Measurements from ENCODE around the gene PSAPL1.

The PSAPL1 gene

GRCh38 chr4:7434766-7435150, at the start of gene PSAPL1:
Gene PSAPL1, minus strand, starts transcription at chr4:7434930. Its CDS starts 51 bp downstream, at chr4:7434879.
- DNase-seq (ENCODE audit: low read depth): peak; percentile 41

GRCh38 chr4:7481227-7481626, 46.5 kb upstream of the PSAPL1 start:
- DNase-seq (ENCODE audit: low read depth): no peak

- DNase-seq (ENCODE audit: low read depth): no peak
These were observed 45.7 kb upstream of the PSAPL1 start for GRCh38 chr4:7480423-7480822.

- DNase-seq (ENCODE audit: low read depth): no peak
These were observed 43.9 kb upstream of the PSAPL1 start for GRCh38 chr4:7478665-7479064.

- no peak for DNase-seq (ENCODE audit: low read depth)
These were observed 43.0 kb upstream of the PSAPL1 start for GRCh38 chr4:7477695-7478094.

GRCh38 chr4:7476820-7477219, 42.1 kb upstream of the PSAPL1 start:
- DNase-seq (ENCODE audit: low read depth): no peak

GRCh38 chr4:7475207-7475606, 40.5 kb upstream of the PSAPL1 start:
- no peak for DNase-seq (ENCODE audit: low read depth)

- DNase-seq (ENCODE audit: low read depth): no peak
These were observed 39.6 kb upstream of the PSAPL1 start for GRCh38 chr4:7474320-7474719.

GRCh38 chr4:7473081-7473480, 38.4 kb upstream of the PSAPL1 start:
- no peak for DNase-seq (ENCODE audit: low read depth)

- no peak for DNase-seq (ENCODE audit: low read depth)
These were observed 37.8 kb upstream of the PSAPL1 start for GRCh38 chr4:7472442-7473013.

GRCh38 chr4:7470522-7471128, 35.9 kb upstream of the PSAPL1 start:
- no peak for DNase-seq (ENCODE audit: low read depth)

- no peak for DNase-seq (ENCODE audit: low read depth)
These were observed 35.4 kb upstream of the PSAPL1 start for GRCh38 chr4:7470111-7470510.

GRCh38 chr4:7469023-7469422, 34.3 kb upstream of the PSAPL1 start:
- no peak for DNase-seq (ENCODE audit: low read depth)

GRCh38 chr4:7467471-7467870, 32.7 kb upstream of the PSAPL1 start:
- DNase-seq (ENCODE audit: low read depth): no peak

GRCh38 chr4:7466904-7467303, 32.2 kb upstream of the PSAPL1 start:
- DNase-seq (ENCODE audit: low read depth): no peak

- no peak for DNase-seq (ENCODE audit: low read depth)
These were observed 31.5 kb upstream of the PSAPL1 start for GRCh38 chr4:7466215-7466614.

GRCh38 chr4:7465017-7465416, 30.3 kb upstream of the PSAPL1 start:
- no peak for DNase-seq (ENCODE audit: low read depth)

- no peak for DNase-seq (ENCODE audit: low read depth)
These were observed 29.5 kb upstream of the PSAPL1 start for GRCh38 chr4:7464259-7464655.

GRCh38 chr4:7463566-7464258, 29.0 kb upstream of the PSAPL1 start:
- no peak for DNase-seq (ENCODE audit: low read depth)

GRCh38 chr4:7462509-7462971, 27.8 kb upstream of the PSAPL1 start:
- no peak for DNase-seq (ENCODE audit: low read depth)

GRCh38 chr4:7461230-7461629, 26.5 kb upstream of the PSAPL1 start:
- DNase-seq (ENCODE audit: low read depth): no peak

GRCh38 chr4:7460566-7460965, 25.8 kb upstream of the PSAPL1 start:
- no peak for DNase-seq (ENCODE audit: low read depth)

- DNase-seq (ENCODE audit: low read depth): no peak
These were observed 24.7 kb upstream of the PSAPL1 start for GRCh38 chr4:7459471-7459870.

- no peak for DNase-seq (ENCODE audit: low read depth)
These were observed 23.7 kb upstream of the PSAPL1 start for GRCh38 chr4:7458477-7458876.
